H9 (cell line): Measurements from ENCODE around the gene MPV17L2. TPM values are rescaled to one million over a fixed set of nuclear protein-coding genes. Genes with fewer than 3 reads are reported as not detected.

Experiments
- DNase-seq: peaks from one replicate; pipeline ENCODE4 v3.0.0-alpha.2; 2017
- H2AFZ ChIP-seq: one replicate; pipeline ENCODE4 v1.6.1; 2013; ENCODE audit warnings: mild to moderate bottlenecking, low read length, control low read depth, moderate library complexity
- H2AK5ac ChIP-seq: 2 replicates; pipeline ENCODE4 v1.6.1; 2013; ENCODE audit warnings: low read length, control low read depth, mixed read lengths; ENCODE audit not compliant: insufficient read length
- H2BK120ac ChIP-seq: one replicate; pipeline ENCODE4 v1.6.1; 2013; ENCODE audit warnings: low read depth, mild to moderate bottlenecking, low read length, control low read depth, inconsistent platforms; ENCODE audit not compliant: poor library complexity, severe bottlenecking
- H2BK12ac ChIP-seq: 2 replicates; pipeline ENCODE4 v1.6.1; 2013; ENCODE audit warnings: low read length, control low read depth, mixed read lengths, low read depth; ENCODE audit not compliant: insufficient read length
- H2BK15ac ChIP-seq: 2 replicates; pipeline ENCODE4 v1.6.1; 2013; ENCODE audit warnings: low read depth, low read length, control low read depth
- H2BK20ac ChIP-seq: one replicate; pipeline ENCODE4 v1.6.1; 2013; ENCODE audit warnings: low read depth, mild to moderate bottlenecking, low read length, control low read depth, inconsistent platforms; ENCODE audit not compliant: poor library complexity, severe bottlenecking
- H2BK5ac ChIP-seq: 2 replicates; pipeline ENCODE4 v1.6.1; 2013; ENCODE audit warnings: low read length, control low read depth, mixed read lengths; ENCODE audit not compliant: insufficient read length
- H3K14ac ChIP-seq: 2 replicates; pipeline ENCODE4 v1.6.1; 2013; ENCODE audit warnings: low read length, control low read depth; ENCODE audit not compliant: insufficient read depth
- H3K18ac ChIP-seq: 2 replicates; pipeline ENCODE4 v1.6.1; 2013; ENCODE audit warnings: low read depth, mild to moderate bottlenecking, mixed read lengths, low read length, control low read depth; ENCODE audit not compliant: insufficient read length
- H3K23ac ChIP-seq: 2 replicates; pipeline ENCODE4 v1.6.1; 2013; ENCODE audit warnings: low read length, control low read depth, mixed read lengths, low read depth; ENCODE audit not compliant: insufficient read length
- H3K23me2 ChIP-seq: 2 replicates; pipeline ENCODE4 v1.6.1; 2013; ENCODE audit warnings: low read depth, mild to moderate bottlenecking, mixed read lengths, low read length, control low read depth; ENCODE audit not compliant: insufficient read length, poor library complexity, severe bottlenecking
- H3K27ac ChIP-seq: 2 replicates; pipeline ENCODE4 v1.5.1; 2013; ENCODE audit warnings: low read length, control low read depth, mixed read lengths, low read depth; ENCODE audit not compliant: insufficient read length
- H3K27me3 ChIP-seq: 2 replicates; pipeline ENCODE4 v1.6.1; 2013; ENCODE audit warnings: low read length, control low read depth, inconsistent platforms; ENCODE audit not compliant: insufficient read depth
- H3K4ac ChIP-seq: 2 replicates; pipeline ENCODE4 v1.6.1; 2013; ENCODE audit warnings: low read depth, mild to moderate bottlenecking, control low read depth, inconsistent platforms, low read length, moderate library complexity
- H3K4me1 ChIP-seq: 2 replicates; pipeline ENCODE4 v1.6.1; 2013; ENCODE audit warnings: low read length, control low read depth, inconsistent platforms; ENCODE audit not compliant: insufficient read depth
- H3K4me2 ChIP-seq: 2 replicates; pipeline ENCODE4 v1.6.1; 2013; ENCODE audit warnings: low read length, control low read depth, mixed read lengths; ENCODE audit not compliant: insufficient read length, insufficient read depth
- H3K56ac ChIP-seq: 2 replicates; pipeline ENCODE4 v1.6.1; 2013; ENCODE audit warnings: low read depth, mild to moderate bottlenecking, mixed read lengths, low read length, control low read depth; ENCODE audit not compliant: insufficient read length
- H3K79me1 ChIP-seq: 2 replicates; pipeline ENCODE4 v1.6.1; 2013; ENCODE audit warnings: low read depth, mild to moderate bottlenecking, moderate library complexity, low read length, control low read depth, inconsistent platforms; ENCODE audit not compliant: insufficient read depth, poor library complexity, severe bottlenecking
- H3K79me2 ChIP-seq: 2 replicates; pipeline ENCODE4 v1.6.1; 2013; ENCODE audit warnings: low read length, control low read depth, inconsistent platforms; ENCODE audit not compliant: insufficient read depth
- H3K9ac ChIP-seq: 2 replicates; pipeline ENCODE4 v1.6.1; 2013; ENCODE audit warnings: low read length, control low read depth, mixed read lengths; ENCODE audit not compliant: insufficient read length; ENCODE audit errors: extremely low read depth
- H3K9me3 ChIP-seq: one replicate; pipeline ENCODE4 v1.6.1; 2013; ENCODE audit warnings: low read depth, low read length, inconsistent platforms; ENCODE audit not compliant: control insufficient read depth
- H3T11ph ChIP-seq: one replicate; pipeline ENCODE4 v1.6.1; 2013; ENCODE audit warnings: mild to moderate bottlenecking, low read length, control low read depth, inconsistent platforms
- H4K20me1 ChIP-seq: one replicate; pipeline ENCODE4 v1.6.1; 2013; ENCODE audit not compliant: control insufficient read depth, insufficient read length, insufficient read depth
- H4K5ac ChIP-seq: 2 replicates; pipeline ENCODE4 v1.6.1; 2013; ENCODE audit warnings: low read depth, mild to moderate bottlenecking, mixed read lengths, low read length, control low read depth; ENCODE audit not compliant: insufficient read length
- H4K8ac ChIP-seq: replicated peaks from 2 replicates; pipeline ENCODE4 v1.6.1; 2013; ENCODE audit warnings: low read length, control low read depth, mixed read lengths, low read depth; ENCODE audit not compliant: insufficient read length
- H4K91ac ChIP-seq: 2 replicates; pipeline ENCODE4 v1.6.1; 2013; ENCODE audit warnings: low read depth, mild to moderate bottlenecking, moderate library complexity, mixed read lengths, low read length, control low read depth; ENCODE audit not compliant: insufficient read length
- H3K27ac Mint-ChIP-seq, 3 experiments: 2 replicates in 2 of 3; 3 replicates in 1 of 3; pipeline ENCODE4 v1.8.0; 2020 to 2021; ENCODE audit warnings: mixed read lengths in 3 of 3, mild to moderate bottlenecking in 1 of 3, moderate library complexity in 1 of 3
- H3K27me3 Mint-ChIP-seq: 2 replicates; pipeline ENCODE4 v1.8.0; 2021; ENCODE audit warnings: low read depth, mild to moderate bottlenecking, moderate library complexity, mixed read lengths
- H3K36me3 Mint-ChIP-seq, 3 experiments: 2 replicates in 2 of 3; 3 replicates in 1 of 3; pipeline ENCODE4 v1.8.0; 2020 to 2021; ENCODE audit warnings: low read depth in 3 of 3, mixed read lengths in 3 of 3; ENCODE audit not compliant: insufficient read depth in 1 of 3
- H3K4me1 Mint-ChIP-seq, 2 experiments: 2 replicates each; pipeline ENCODE4 v1.8.0; 2020; ENCODE audit warnings: mixed read lengths in 2 of 2
- H3K4me3 Mint-ChIP-seq, 2 experiments: 2 replicates in 1 of 2; 3 replicates in 1 of 2; pipeline ENCODE4 v1.8.0; 2020 to 2021; ENCODE audit warnings: mild to moderate bottlenecking in 2 of 2, mixed read lengths in 2 of 2, moderate library complexity in 1 of 2
- H3K9me3 Mint-ChIP-seq, 2 experiments: 2 replicates in 1 of 2; 3 replicates in 1 of 2; pipeline ENCODE4 v1.8.0; 2020; ENCODE audit warnings: mild to moderate bottlenecking in 2 of 2, mixed read lengths in 2 of 2, moderate library complexity in 1 of 2
- WGBS: extraction: QIAGEN DNeasy Blood & Tissue Kit; methylation state at CpG from one replicate; pipeline ENCODE4 v1.1.7; 2013; ENCODE audit warnings: missing lambda C conversion rate, low lambda C conversion rate, mixed read lengths; ENCODE audit not compliant: insufficient read length; ENCODE audit errors: extremely low coverage; 5-methylcytosine and 5-hydroxymethylcytosine counted together
- total RNA-seq: library from RNA; stranded (reverse); gene quantifications from 2 replicates; pipeline ENCODE4 v1.2.1, GENCODE V29; 2021
- TF ChIP-seq, protein P1 (sequence below): fragments of 200-600 bp; sonication (generic); conservative IDR thresholded peaks from 3 replicates; pipeline ENCODE4 v1.8.0; 2021; ENCODE audit warnings: antibody characterized with exemption, mild to moderate bottlenecking

MPV17L2 gene
- total RNA-seq, 1 experiment from 2014 or later: 26.4 TPM

DNA sequence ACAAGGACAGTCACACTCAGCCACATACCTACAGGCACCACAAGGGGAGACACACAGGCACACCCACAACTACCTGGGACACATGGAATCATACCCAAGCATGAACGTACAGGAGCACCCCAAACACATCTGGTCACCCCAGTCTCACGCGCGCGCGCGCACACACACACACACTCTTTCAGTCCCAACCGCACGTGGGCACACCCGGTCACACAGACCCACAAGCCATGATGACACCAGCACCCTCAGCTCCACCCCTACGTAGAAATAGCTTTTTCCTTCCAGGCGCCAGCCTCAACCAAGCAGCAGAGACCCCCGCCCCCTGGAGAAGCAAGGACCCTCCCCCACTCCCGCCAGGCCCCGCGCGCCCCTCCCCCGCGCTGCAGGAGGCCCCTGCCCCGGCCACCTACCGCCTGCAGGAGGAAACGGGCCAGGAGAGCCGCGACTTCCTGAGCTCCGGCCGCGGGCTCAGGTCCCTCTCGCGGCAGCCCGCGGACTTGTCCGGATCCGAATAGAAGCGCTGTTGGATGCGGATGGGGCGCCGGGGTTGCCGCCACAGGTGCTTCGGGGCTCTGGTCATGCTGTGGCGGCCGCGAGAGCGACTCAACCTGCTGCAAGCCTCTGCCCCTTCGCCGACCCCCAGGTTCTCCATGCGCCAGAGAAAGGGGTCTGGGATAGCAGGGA is 39.7 kb downstream of the MPV17L2 start:
- Histone ChIP-seq H3K56ac (no peak overlapping the region), H3K79me1 (no peaks in the 10 kb centered on the region), H2AFZ (no peak overlapping the region), H2BK20ac (no peak overlapping the region), H4K8ac (no peak overlapping the region), H3K18ac (peak overlapping the region; percentile 45), H3T11ph (no peak overlapping the region), H3K23ac (no peak overlapping the region), H2AK5ac (no peak overlapping the region), H3K4me2 (peak overlapping the region; percentile 68), H3K79me2 (no peaks in the 10 kb centered on the region), H2BK120ac (no peak overlapping the region), H2BK15ac (no peak overlapping the region), H2BK5ac (no peak overlapping the region), H3K4ac (no peak overlapping the region), H3K27ac (no peak overlapping the region), H4K5ac (no peak overlapping the region), H3K23me2 (peaks cover 16% of the 10 kb centered on the region), H2BK12ac (no peak overlapping the region), H3K9ac (no peak overlapping the region), H4K20me1 (no peaks in the 10 kb centered on the region), H3K4me1 (no peaks in the 10 kb centered on the region; the same call in 1 of the 2 replicates), H3K27me3 (no peaks in the 10 kb centered on the region), H3K9me3 (no peaks in the 10 kb centered on the region), H4K91ac (no peak overlapping the region), H3K14ac (peak overlapping the region; percentile 58; the same call in 1 of the 2 replicates)
- H3K27ac Mint-ChIP-seq: peak overlapping the region; percentile 78 to 96 (median 93); a peak in 5 of 7 replicates
- peak overlapping the region; percentile 60 to 86 for H3K4me3 Mint-ChIP-seq
- TF ChIP-seq, protein P1, sequence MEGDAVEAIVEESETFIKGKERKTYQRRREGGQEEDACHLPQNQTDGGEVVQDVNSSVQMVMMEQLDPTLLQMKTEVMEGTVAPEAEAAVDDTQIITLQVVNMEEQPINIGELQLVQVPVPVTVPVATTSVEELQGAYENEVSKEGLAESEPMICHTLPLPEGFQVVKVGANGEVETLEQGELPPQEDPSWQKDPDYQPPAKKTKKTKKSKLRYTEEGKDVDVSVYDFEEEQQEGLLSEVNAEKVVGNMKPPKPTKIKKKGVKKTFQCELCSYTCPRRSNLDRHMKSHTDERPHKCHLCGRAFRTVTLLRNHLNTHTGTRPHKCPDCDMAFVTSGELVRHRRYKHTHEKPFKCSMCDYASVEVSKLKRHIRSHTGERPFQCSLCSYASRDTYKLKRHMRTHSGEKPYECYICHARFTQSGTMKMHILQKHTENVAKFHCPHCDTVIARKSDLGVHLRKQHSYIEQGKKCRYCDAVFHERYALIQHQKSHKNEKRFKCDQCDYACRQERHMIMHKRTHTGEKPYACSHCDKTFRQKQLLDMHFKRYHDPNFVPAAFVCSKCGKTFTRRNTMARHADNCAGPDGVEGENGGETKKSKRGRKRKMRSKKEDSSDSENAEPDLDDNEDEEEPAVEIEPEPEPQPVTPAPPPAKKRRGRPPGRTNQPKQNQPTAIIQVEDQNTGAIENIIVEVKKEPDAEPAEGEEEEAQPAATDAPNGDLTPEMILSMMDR: peak; percentile 62; the same call in 2 of the 3 replicates
- no CpG with 5 or more reads among the region's 46 CpGs for WGBS
- H3K9me3 Mint-ChIP-seq: peaks cover 0 to 6% of the 10 kb centered on the region in 2 experiments; a peak in 2 of 5 replicates
- H3K27me3 Mint-ChIP-seq: peaks cover 39% of the 10 kb centered on the region
- DNase-seq: peak; percentile 88
- no peaks in the 10 kb centered on the region for H3K36me3 Mint-ChIP-seq
- peaks cover 32 to 36% of the 10 kb centered on the region in 2 experiments for H3K4me1 Mint-ChIP-seq
